ENCODE data around the gene EFHC1.

The EFHC1 gene

GRCh38 chr6:52499026-52499425 is 78.9 kb downstream of the EFHC1 start:
- DNase-seq (ENCODE audit: insufficient read length) (no peak), FAIRE-seq (peak; percentile 74)
- no peak for TF ChIP-seq POLR2AphosphoS5 (IDR thresholded peaks at IDR 0.05; ENCODE audit: low read depth, low read length)

- FAIRE-seq: no peak
- DNase-seq (ENCODE audit: insufficient read length): no peak
- TF ChIP-seq TAF1 (IDR thresholded peaks at IDR 0.05; ENCODE audit: borderline replicate concordance, low read depth, low read length): no peak
- TF ChIP-seq POLR2A (IDR thresholded peaks at IDR 0.05; ENCODE audit: low read depth, low read length): no peak
Measured at GRCh38 chr6:52499681-52500236, 79.6 kb downstream of the EFHC1 start.

GRCh38 chr6:52500238-52501129 is 80.3 kb downstream of the EFHC1 start:
- FAIRE-seq (no peak), DNase-seq (ENCODE audit: insufficient read length) (no peak)
- TF ChIP-seq POLR2A (IDR thresholded peaks at IDR 0.05; ENCODE audit: low read depth, low read length): no peak
- no peak for TF ChIP-seq TAF1 (IDR thresholded peaks at IDR 0.05; ENCODE audit: borderline replicate concordance, low read depth, low read length)
- TF ChIP-seq POLR2AphosphoS5 (IDR thresholded peaks at IDR 0.05; ENCODE audit: low read depth, low read length): no peak

GRCh38 chr6:52502306-52503029 is 82.3 kb downstream of the EFHC1 start:
- FAIRE-seq: no peak
- no peak for DNase-seq (ENCODE audit: insufficient read length)
- TF ChIP-seq POLR2A (IDR thresholded peaks at IDR 0.05; ENCODE audit: low read depth, low read length) (no peak), TAF1 (IDR thresholded peaks at IDR 0.05; ENCODE audit: borderline replicate concordance, low read depth, low read length) (no peak), POLR2AphosphoS5 (IDR thresholded peaks at IDR 0.05; ENCODE audit: low read depth, low read length) (no peak)

GRCh38 chr6:52503323-52503747 is 83.2 kb downstream of the EFHC1 start:
- FAIRE-seq: no peak
- TF ChIP-seq POLR2AphosphoS5 (IDR thresholded peaks at IDR 0.05; ENCODE audit: low read depth, low read length) (no peak), POLR2A (IDR thresholded peaks at IDR 0.05; ENCODE audit: low read depth, low read length) (no peak), TAF1 (IDR thresholded peaks at IDR 0.05; ENCODE audit: borderline replicate concordance, low read depth, low read length) (no peak)
- DNase-seq (ENCODE audit: insufficient read length): no peak

GRCh38 chr6:52503851-52504781 is 84.0 kb downstream of the EFHC1 start:
- TF ChIP-seq TAF1 (IDR thresholded peaks at IDR 0.05; ENCODE audit: borderline replicate concordance, low read depth, low read length) (no peak), POLR2AphosphoS5 (IDR thresholded peaks at IDR 0.05; ENCODE audit: low read depth, low read length) (no peak)
- DNase-seq (ENCODE audit: insufficient read length): no peak
- no peak for FAIRE-seq

GRCh38 chr6:52504782-52505136 is 84.6 kb downstream of the EFHC1 start:
- no peak for TF ChIP-seq POLR2A (IDR thresholded peaks at IDR 0.05; ENCODE audit: low read depth, low read length)
- no peak for TF ChIP-seq POLR2AphosphoS5 (IDR thresholded peaks at IDR 0.05; ENCODE audit: low read depth, low read length)
- TF ChIP-seq TAF1 (IDR thresholded peaks at IDR 0.05; ENCODE audit: borderline replicate concordance, low read depth, low read length): no peak
- FAIRE-seq: no peak
- no peak for DNase-seq (ENCODE audit: insufficient read length)

GRCh38 chr6:52505726-52506409 is 85.7 kb downstream of the EFHC1 start:
- FAIRE-seq (no peak), DNase-seq (ENCODE audit: insufficient read length) (no peak)
- no peak for TF ChIP-seq TAF1 (IDR thresholded peaks at IDR 0.05; ENCODE audit: borderline replicate concordance, low read depth, low read length)
- no peak for TF ChIP-seq POLR2AphosphoS5 (IDR thresholded peaks at IDR 0.05; ENCODE audit: low read depth, low read length)
- no peak for TF ChIP-seq POLR2A (IDR thresholded peaks at IDR 0.05; ENCODE audit: low read depth, low read length)

GRCh38 chr6:52506476-52506875 is 86.3 kb downstream of the EFHC1 start:
- no peak for TF ChIP-seq POLR2AphosphoS5 (IDR thresholded peaks at IDR 0.05; ENCODE audit: low read depth, low read length)
- TF ChIP-seq TAF1 (IDR thresholded peaks at IDR 0.05; ENCODE audit: borderline replicate concordance, low read depth, low read length): no peak
- TF ChIP-seq POLR2A (IDR thresholded peaks at IDR 0.05; ENCODE audit: low read depth, low read length): no peak
- FAIRE-seq (no peak), DNase-seq (ENCODE audit: insufficient read length) (no peak)

- no peak for FAIRE-seq
- no peak for DNase-seq (ENCODE audit: insufficient read length)
- no peak for TF ChIP-seq POLR2A (IDR thresholded peaks at IDR 0.05; ENCODE audit: low read depth, low read length)
- no peak for TF ChIP-seq POLR2AphosphoS5 (IDR thresholded peaks at IDR 0.05; ENCODE audit: low read depth, low read length)
- TF ChIP-seq TAF1 (IDR thresholded peaks at IDR 0.05; ENCODE audit: borderline replicate concordance, low read depth, low read length): no peak
Measured at GRCh38 chr6:52507557-52508260, 87.6 kb downstream of the EFHC1 start.

All from GM12892 (cell line).